ENCODE results near the gene CHST2. TPM values are rescaled to one million over a fixed set of nuclear protein-coding genes. Genes with fewer than 3 reads are reported as not detected.
"Not testable (repeated sequence)": the region's sequence is repeated elsewhere in the genome, so short reads cannot be mapped to it uniquely, and the experiment has no call there.

The CHST2 gene, protein sequence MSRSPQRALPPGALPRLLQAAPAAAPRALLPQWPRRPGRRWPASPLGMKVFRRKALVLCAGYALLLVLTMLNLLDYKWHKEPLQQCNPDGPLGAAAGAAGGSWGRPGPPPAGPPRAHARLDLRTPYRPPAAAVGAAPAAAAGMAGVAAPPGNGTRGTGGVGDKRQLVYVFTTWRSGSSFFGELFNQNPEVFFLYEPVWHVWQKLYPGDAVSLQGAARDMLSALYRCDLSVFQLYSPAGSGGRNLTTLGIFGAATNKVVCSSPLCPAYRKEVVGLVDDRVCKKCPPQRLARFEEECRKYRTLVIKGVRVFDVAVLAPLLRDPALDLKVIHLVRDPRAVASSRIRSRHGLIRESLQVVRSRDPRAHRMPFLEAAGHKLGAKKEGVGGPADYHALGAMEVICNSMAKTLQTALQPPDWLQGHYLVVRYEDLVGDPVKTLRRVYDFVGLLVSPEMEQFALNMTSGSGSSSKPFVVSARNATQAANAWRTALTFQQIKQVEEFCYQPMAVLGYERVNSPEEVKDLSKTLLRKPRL
- 1 to 10 TPM; 5.1 to 6.8 TPM for total RNA-seq

GRCh38 chr3:143119009-143119914, at the start of gene CHST2:
Gene CHST2, plus strand, starts transcription at chr3:143119771. Its CDS starts 1,046 bp downstream, at chr3:143120817.
- DNase-seq (peak; percentile 86), ATAC-seq (peak; percentile 88)
- Mint-ChIP-seq H3K4me1 (peaks cover 27% of the 10 kb centered on the region), H3K27ac (peak within 1 kb of the TSS; percentile 67), H3K36me3 (ENCODE audit: low read depth) (peaks cover 2% of the 10 kb centered on the region), H3K27me3 (peaks cover 2% of the 10 kb centered on the region), H3K9me3 (ENCODE audit: low read depth) (no peaks in the 10 kb centered on the region), H3K4me3 (peak within 1 kb of the TSS; percentile 80)
- intact Hi-C loops (cut with DNase I, micrococcal nuclease) = loop anchor here in 1 of 2 experiments (1.0 kb wide), 4 partner anchors 37 to 118 kb away; partner anchors contain the start of gene U2SURP
- ChIA-PET CTCF (interaction anchor here (0.6 to 1.3 kb wide), 5 partner anchors 8 to 164 kb away, joined by 3 to 4 read pairs (median 3); no protein-coding TSS in a partner anchor), POLR2A (interaction anchor here (0.6 to 1.6 kb wide), 2 partner anchors 37 to 176 kb away, joined by 3 to 5 read pairs; no protein-coding TSS in a partner anchor)

DNA sequence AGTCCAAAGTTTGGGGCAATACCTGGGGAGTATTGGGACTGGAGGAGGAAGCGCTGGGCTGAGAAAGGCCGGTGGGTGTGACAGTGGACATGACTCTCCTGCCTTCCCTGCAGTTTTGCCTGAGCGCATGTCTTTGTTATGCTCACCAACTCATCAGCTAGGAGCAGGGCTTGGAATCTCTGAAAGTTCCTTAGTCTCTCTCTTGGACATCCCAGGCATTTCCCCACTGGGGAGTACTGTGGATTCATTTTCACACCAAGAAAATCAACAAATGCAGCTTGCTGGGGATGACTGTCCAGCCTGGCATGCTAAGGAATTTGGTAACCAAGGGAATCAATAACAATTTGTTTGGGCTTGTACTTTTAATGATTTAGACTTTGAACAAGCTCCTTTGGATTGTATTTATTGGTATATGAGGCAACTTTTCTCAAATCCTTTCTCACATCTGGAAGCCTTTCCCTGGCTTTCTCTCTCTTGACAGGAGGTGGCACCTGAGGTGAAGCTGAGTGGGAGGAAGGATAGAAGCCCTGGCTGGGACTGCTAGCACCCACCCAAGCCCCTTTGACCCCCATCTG, 48.5 kb upstream of the CHST2 start:
- ATAC-seq = no peak
- H3K27me3 Mint-ChIP-seq = no peaks in the 10 kb centered on the region
- H3K9me3 Mint-ChIP-seq (ENCODE audit: low read depth) = no peaks in the 10 kb centered on the region
- H3K4me3 Mint-ChIP-seq = no peak overlapping the region
- no peaks in the 10 kb centered on the region for H3K36me3 Mint-ChIP-seq (ENCODE audit: low read depth)
- no peak overlapping the region for H3K27ac Mint-ChIP-seq
- H3K4me1 Mint-ChIP-seq = no peaks in the 10 kb centered on the region
- CTCF ChIA-PET = no interaction called here
- no peak for DNase-seq
- POLR2A ChIA-PET = no interaction called here
- intact Hi-C loops (cut with DNase I, micrococcal nuclease) = no loop called here

DNA sequence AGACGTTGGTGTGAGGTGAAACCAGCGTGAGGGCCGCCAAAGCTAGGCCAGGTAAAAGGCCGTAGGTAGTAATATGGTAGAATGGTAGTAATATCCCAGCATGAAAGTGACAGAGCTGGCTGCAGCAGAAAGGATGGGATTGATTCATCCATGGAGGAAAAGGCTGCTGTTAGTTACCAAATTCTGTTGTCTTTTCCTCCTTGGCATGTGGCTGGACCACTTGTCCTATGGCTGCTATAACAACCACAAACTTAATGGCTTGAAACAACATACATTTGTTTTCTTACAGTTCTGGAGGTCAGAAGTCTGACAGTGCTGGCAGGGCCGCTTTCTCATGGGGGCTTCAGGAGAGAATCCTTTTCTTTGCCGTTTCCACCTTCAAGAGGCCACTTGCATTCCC, 47.8 kb upstream of the CHST2 start:
- intact Hi-C loops (cut with DNase I, micrococcal nuclease) = no loop called here
- ATAC-seq = no peak
- Mint-ChIP-seq H3K4me1 (no peaks in the 10 kb centered on the region), H3K9me3 (ENCODE audit: low read depth) (no peaks in the 10 kb centered on the region), H3K4me3 (no peak overlapping the region), H3K27me3 (no peaks in the 10 kb centered on the region), H3K27ac (no peak overlapping the region), H3K36me3 (ENCODE audit: low read depth) (no peaks in the 10 kb centered on the region)
- ChIA-PET POLR2A (no interaction called here), CTCF (no interaction called here)
- DNase-seq = no peak

- intact Hi-C loops (cut with DNase I, micrococcal nuclease); H3K36me3 Mint-ChIP-seq (ENCODE audit: low read depth); ATAC-seq; H3K27ac Mint-ChIP-seq; DNase-seq; H3K4me3 Mint-ChIP-seq; H3K4me1 Mint-ChIP-seq; POLR2A ChIA-PET; H3K27me3 Mint-ChIP-seq; H3K9me3 Mint-ChIP-seq (ENCODE audit: low read depth): not testable (repeated sequence)
- CTCF ChIA-PET = interaction anchor here (0.8 kb wide), 1 partner anchor 271 kb away, joined by 4 read pairs; no protein-coding TSS in a partner anchor
These were observed 47.1 kb upstream of the CHST2 start for GRCh38 chr3:143072298-143073020.

- H3K36me3 Mint-ChIP-seq (ENCODE audit: low read depth); CTCF ChIA-PET; H3K27ac Mint-ChIP-seq; POLR2A ChIA-PET; H3K9me3 Mint-ChIP-seq (ENCODE audit: low read depth); ATAC-seq; intact Hi-C loops (cut with DNase I, micrococcal nuclease); H3K4me1 Mint-ChIP-seq; DNase-seq; H3K27me3 Mint-ChIP-seq; H3K4me3 Mint-ChIP-seq: not testable (repeated sequence)
These were observed 46.0 kb upstream of the CHST2 start for GRCh38 chr3:143073541-143073940.

GRCh38 chr3:143073983-143074382, 45.6 kb upstream of the CHST2 start:
- CTCF ChIA-PET, DNase-seq: not testable (repeated sequence)
- POLR2A ChIA-PET = interaction anchor here (0.5 kb wide), 1 partner anchor 1183 kb away, joined by 3 read pairs; no protein-coding TSS in a partner anchor

DNA sequence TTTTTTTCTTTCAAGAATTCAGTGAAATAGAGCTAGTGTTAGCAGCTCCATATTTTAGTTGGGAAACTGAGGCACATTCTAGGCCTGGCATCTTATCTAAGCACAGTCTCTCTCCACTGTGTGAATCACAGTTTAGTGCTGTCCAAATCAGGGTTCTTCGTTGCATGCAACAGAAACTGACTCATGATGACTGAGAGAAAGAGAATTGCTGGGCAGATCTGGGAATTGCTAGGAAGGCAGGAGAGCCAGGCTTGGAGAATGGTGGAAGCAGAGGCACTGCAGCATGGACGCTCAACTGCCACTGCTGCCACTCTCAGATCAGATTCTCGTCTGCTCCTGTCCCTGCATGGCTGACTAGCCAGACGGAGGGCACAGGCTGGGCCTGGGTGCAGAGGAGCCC, 40.7 kb upstream of the CHST2 start:
- Mint-ChIP-seq H3K27me3 (no peaks in the 10 kb centered on the region), H3K27ac (no peak overlapping the region), H3K4me3 (no peak overlapping the region), H3K9me3 (ENCODE audit: low read depth) (no peaks in the 10 kb centered on the region), H3K4me1 (peaks cover 30% of the 10 kb centered on the region), H3K36me3 (ENCODE audit: low read depth) (peaks cover 1% of the 10 kb centered on the region)
- no peak for DNase-seq
- intact Hi-C loops (cut with DNase I, micrococcal nuclease) = no loop called here
- ChIA-PET CTCF (interaction anchor here (0.6 kb wide), 1 partner anchor 375 kb away, joined by 6 read pairs; no protein-coding TSS in a partner anchor), POLR2A (no interaction called here)
- no peak for ATAC-seq

More at GRCh38 chr3:143073983-143074382, 45.6 kb upstream of the CHST2 start:
- H3K4me3 Mint-ChIP-seq; intact Hi-C loops (cut with DNase I, micrococcal nuclease); ATAC-seq; H3K27me3 Mint-ChIP-seq; H3K36me3 Mint-ChIP-seq (ENCODE audit: low read depth); H3K4me1 Mint-ChIP-seq; H3K9me3 Mint-ChIP-seq (ENCODE audit: low read depth); H3K27ac Mint-ChIP-seq: not testable (repeated sequence)

DNA sequence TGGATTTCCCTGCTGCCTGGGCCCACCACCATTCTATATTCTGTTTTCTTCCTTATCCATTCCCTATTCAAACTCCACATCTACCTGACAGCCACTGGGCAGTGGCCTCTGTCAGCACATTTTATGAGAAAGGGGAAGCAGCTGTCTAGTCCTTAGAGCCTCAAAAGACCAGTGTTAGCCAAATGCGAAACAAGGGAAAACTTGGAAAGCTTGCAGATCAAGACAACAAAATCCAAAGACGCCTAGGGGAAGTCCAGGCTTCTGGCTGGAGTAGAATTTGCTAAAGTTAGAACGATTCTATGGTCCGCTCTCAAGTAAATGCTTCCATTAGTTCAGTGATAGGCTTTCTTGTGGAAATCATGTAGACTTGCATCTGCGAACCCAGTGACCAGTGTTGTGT, 39.4 kb upstream of the CHST2 start:
- Mint-ChIP-seq H3K4me1 (peaks cover 36% of the 10 kb centered on the region), H3K4me3 (no peak overlapping the region), H3K27me3 (no peaks in the 10 kb centered on the region), H3K9me3 (ENCODE audit: low read depth) (no peaks in the 10 kb centered on the region), H3K36me3 (ENCODE audit: low read depth) (peaks cover 6% of the 10 kb centered on the region), H3K27ac (no peak overlapping the region)
- intact Hi-C loops (cut with DNase I, micrococcal nuclease) = no loop called here
- no peak for DNase-seq
- ChIA-PET POLR2A (no interaction called here), CTCF (no interaction called here)
- ATAC-seq = no peak

GRCh38 chr3:143081365-143081764, 38.2 kb upstream of the CHST2 start:
- CTCF ChIA-PET = interaction anchor here (1.0 to 1.6 kb wide), 2 partner anchors 17 to 79 kb away, joined by 3 read pairs; no protein-coding TSS in a partner anchor
- no peaks in the 10 kb centered on the region for H3K9me3 Mint-ChIP-seq (ENCODE audit: low read depth)
- peak overlapping the region; percentile 98 for H3K27ac Mint-ChIP-seq
- peaks cover 36% of the 10 kb centered on the region for H3K4me1 Mint-ChIP-seq
- H3K4me3 Mint-ChIP-seq = peak overlapping the region; percentile 75
- peaks cover 6% of the 10 kb centered on the region for H3K36me3 Mint-ChIP-seq (ENCODE audit: low read depth)
- DNase-seq (no peak), ATAC-seq (no peak)
- H3K27me3 Mint-ChIP-seq = no peaks in the 10 kb centered on the region
- intact Hi-C loops (cut with DNase I, micrococcal nuclease) = no loop called here
- POLR2A ChIA-PET = no interaction called here

DNA sequence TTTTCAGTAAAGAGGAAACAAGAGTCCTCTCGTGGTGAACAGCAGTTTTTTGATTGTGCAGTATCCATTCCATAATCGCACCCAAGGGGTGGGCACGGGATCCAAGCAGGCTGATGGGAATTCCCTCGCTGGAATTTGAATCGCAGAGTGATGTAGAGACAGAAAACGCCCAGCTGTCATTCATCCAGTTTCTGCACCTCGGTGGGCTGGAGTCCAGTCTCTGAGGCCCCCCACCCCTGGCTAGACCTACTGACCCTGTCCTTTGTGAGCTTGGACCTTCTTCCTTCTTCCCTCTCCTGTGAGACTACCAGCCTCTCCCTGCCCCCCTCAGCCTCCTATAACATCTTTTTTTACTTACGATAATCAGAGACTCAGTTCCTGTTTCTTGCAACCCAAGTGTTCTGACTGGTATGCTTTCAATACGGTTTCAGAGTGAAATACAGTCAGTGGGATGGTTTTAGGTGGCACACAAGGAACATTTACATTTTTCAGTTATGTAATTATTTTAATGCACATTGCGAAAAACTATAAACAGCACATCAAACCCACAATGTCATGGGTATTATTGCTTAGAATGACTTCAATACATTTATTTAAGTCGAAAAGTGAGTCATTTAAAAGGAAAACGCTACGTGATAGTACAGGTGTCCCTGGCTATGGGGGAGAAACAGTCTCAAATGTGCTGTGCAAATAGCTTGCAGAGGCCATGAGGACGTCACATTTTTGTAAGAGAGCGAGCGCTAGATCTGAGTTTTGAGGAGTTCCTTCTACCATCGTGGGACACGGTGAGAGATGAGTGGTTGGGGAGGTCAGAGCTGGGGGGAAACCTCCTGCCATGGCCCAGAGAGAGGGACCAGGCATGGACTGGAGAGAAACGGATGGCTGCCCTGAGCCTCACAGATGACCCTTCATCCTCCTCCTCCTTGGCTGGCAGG, 37.5 kb upstream of the CHST2 start:
- ATAC-seq (peak; percentile 87), DNase-seq (peak; percentile 54)
- no peaks in the 10 kb centered on the region for H3K9me3 Mint-ChIP-seq (ENCODE audit: low read depth)
- H3K4me1 Mint-ChIP-seq = peaks cover 36% of the 10 kb centered on the region
- ChIA-PET CTCF (interaction anchor here (1.6 kb wide), 1 partner anchor 17 kb away, joined by 3 read pairs; no protein-coding TSS in a partner anchor), POLR2A (interaction anchor here (0.6 to 1.6 kb wide), 2 partner anchors 37 to 38 kb away, joined by 4 to 5 read pairs; partner anchors contain the start of gene CHST2)
- H3K27me3 Mint-ChIP-seq = no peaks in the 10 kb centered on the region
- intact Hi-C loops (cut with DNase I, micrococcal nuclease) = loop anchor here (1.0 kb wide), 4 partner anchors 21 to 454 kb away; partner anchors contain the start of gene CHST2 (in 1 of the 2)
- peaks cover 6% of the 10 kb centered on the region for H3K36me3 Mint-ChIP-seq (ENCODE audit: low read depth)
- H3K4me3 Mint-ChIP-seq = peak overlapping the region; percentile 75
- peak overlapping the region; percentile 98 for H3K27ac Mint-ChIP-seq

Data from activated CD4-positive, alpha-beta T cell treated with anti-CD3 and anti-CD28 coated beads for 36 hours (primary cell).